Fibroblast of skin of left quadriceps (primary cell): ENCODE results near the gene OR2B6.
"Not testable (repeated sequence)": the region's sequence is repeated elsewhere in the genome, so short reads cannot be mapped to it uniquely, and the experiment has no call there.

Experiments
- DNase-seq, 2 experiments: peaks; one replicate each; pipeline ENCODE4 v3.0.0-alpha.2; 2013; ENCODE audit warnings: low read depth in 2 of 2

OR2B6 gene

GRCh38 chr6:27956941-27957340 lies at the start of gene OR2B6:
Gene OR2B6, plus strand, starts transcription at chr6:27957241. Its CDS starts 0 bp downstream, at chr6:27957241.
- DNase-seq = no peak

GRCh38 chr6:27908017-27908416 lies 49.0 kb upstream of the OR2B6 start:
- DNase-seq = no peak

- no peak for DNase-seq
Observed at GRCh38 chr6:27911956-27912446, 45.0 kb upstream of the OR2B6 start, which contains the start of gene OR2B2. Gene OR2B2, minus strand, starts transcription at chr6:27912396. Its CDS starts 77 bp downstream, at chr6:27912319.

- DNase-seq = no peak
Observed at GRCh38 chr6:27922949-27923348, 34.1 kb upstream of the OR2B6 start.

- DNase-seq = no peak
Observed at GRCh38 chr6:27924179-27924578, 32.9 kb upstream of the OR2B6 start.

- not testable (repeated sequence) for DNase-seq
Observed at GRCh38 chr6:27928041-27928440, 29.0 kb upstream of the OR2B6 start.

GRCh38 chr6:27929930-27930329 lies 27.1 kb upstream of the OR2B6 start:
- DNase-seq = not testable (repeated sequence)

- no peak for DNase-seq
Observed at GRCh38 chr6:27931209-27931608, 25.8 kb upstream of the OR2B6 start.

- DNase-seq = no peak
Observed at GRCh38 chr6:27940766-27941165, 16.3 kb upstream of the OR2B6 start.

GRCh38 chr6:27943072-27943471 lies 14.0 kb upstream of the OR2B6 start:
- DNase-seq = not testable (repeated sequence)

- no peak for DNase-seq
Observed at GRCh38 chr6:27948237-27948636, 8.8 kb upstream of the OR2B6 start.

- DNase-seq = no peak
Observed at GRCh38 chr6:27951040-27951439, 6.0 kb upstream of the OR2B6 start.

GRCh38 chr6:27957516-27957915 lies 475 bp downstream of the OR2B6 start:
- no peak for DNase-seq

GRCh38 chr6:27962506-27962905 lies 5.5 kb downstream of the OR2B6 start:
- DNase-seq = no peak

GRCh38 chr6:27966044-27966443 lies 9.0 kb downstream of the OR2B6 start:
- no peak for DNase-seq

GRCh38 chr6:27966816-27967426 lies 9.9 kb downstream of the OR2B6 start:
- DNase-seq = no peak

GRCh38 chr6:27970444-27970843 lies 13.4 kb downstream of the OR2B6 start:
- no peak for DNase-seq

GRCh38 chr6:27972750-27973149 lies 15.7 kb downstream of the OR2B6 start:
- no peak for DNase-seq

GRCh38 chr6:27977387-27977786 lies 20.3 kb downstream of the OR2B6 start:
- DNase-seq = no peak

- no peak for DNase-seq
Observed at GRCh38 chr6:27978705-27979104, 21.7 kb downstream of the OR2B6 start.

GRCh38 chr6:27980111-27980510 lies 23.1 kb downstream of the OR2B6 start:
- DNase-seq = no peak

- no peak for DNase-seq
Observed at GRCh38 chr6:27986928-27987725, 30.1 kb downstream of the OR2B6 start.

- DNase-seq = no peak
Observed at GRCh38 chr6:27994616-27995015, 37.6 kb downstream of the OR2B6 start.
